ENCODE measurements around the gene TEX38.

The TEX38 gene

DNA sequence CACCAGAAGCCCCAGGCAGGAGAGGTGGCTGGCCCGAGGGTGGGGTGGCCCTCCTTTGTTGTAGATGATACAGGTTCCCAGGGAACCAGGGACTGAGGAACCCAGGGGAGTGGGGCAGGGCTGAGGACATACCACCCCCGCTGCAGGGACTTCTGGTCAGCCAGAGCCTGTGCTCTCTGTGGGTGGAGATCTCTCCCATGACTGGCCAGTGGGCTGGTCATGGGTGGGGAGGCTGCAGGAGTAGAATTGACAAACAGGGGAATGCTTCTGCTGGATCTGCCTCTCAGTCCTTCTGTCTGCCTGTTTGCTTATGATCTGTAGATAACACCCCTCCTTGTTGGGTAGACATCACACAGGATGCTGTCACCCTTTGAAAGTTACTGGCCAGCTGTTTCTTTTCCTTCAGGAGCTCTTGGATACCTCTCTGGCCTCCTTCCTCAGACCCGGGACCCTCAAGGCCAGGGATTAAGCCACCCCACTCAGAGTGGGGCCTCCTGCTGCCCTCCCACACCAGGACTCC is 50.1 kb downstream of the TEX38 start:
- DNase-seq = no peak

Measured in nucleus accumbens (tissue), 56 donors.